PC-9 (cell line): ENCODE measurements around the gene AP2A1. TPM values are rescaled to one million over a fixed set of nuclear protein-coding genes. Genes with fewer than 3 reads are reported as not detected.

Experiments used
- BruUV-seq: library from RNA; stranded (reverse); fragments of 400-500 nt; replicated peaks from 2 replicates; lab custom pipeline; 2021; lab: Mats Ljungman, UMichigan
- CTCF ChIA-PET: fragments of 300-600 bp; sonication (Branson Sonifier 250); formaldehyde crosslinking; loops from one replicate; lab custom pipeline; 2022; ENCODE audit warnings: antibody characterized with exemption; lab: Charles Lee
- POLR2A ChIA-PET: fragments of 300-600 bp; sonication (Branson Sonifier 250); formaldehyde crosslinking; loops from one replicate; lab custom pipeline; 2022; ENCODE audit warnings: antibody characterized with exemption; ENCODE audit not compliant: unreplicated experiment; lab: Charles Lee
- DNase-seq, 2 experiments: peaks; one replicate each; pipeline versions ENCODE4 v3.0.0 to v3.0.0-alpha.2; 2015 to 2022; ENCODE audit warnings: mixed read lengths in 1 of 2
- H2AFZ ChIP-seq: fragments of 200-600 bp; sonication (generic); 2 replicates; pipeline ENCODE4 v1.8.1; 2017; ENCODE audit warnings: antibody characterized with exemption
- H3F3A ChIP-seq: fragments of 200-600 bp; sonication (generic); 2 replicates; pipeline ENCODE4 v1.8.1; 2017; ENCODE audit warnings: antibody characterized with exemption, mild to moderate bottlenecking, low read depth; ENCODE audit not compliant: insufficient read depth
- H3K27ac ChIP-seq: fragments of 200-600 bp; sonication (generic); 2 replicates; pipeline ENCODE4 v1.6.1; 2016; ENCODE audit warnings: mixed run types
- H3K27me3 ChIP-seq: fragments of 200-600 bp; sonication (generic); 2 replicates; pipeline ENCODE4 v1.6.1; 2016; ENCODE audit warnings: low read depth, mixed run types; ENCODE audit not compliant: insufficient read depth
- H3K36me3 ChIP-seq: fragments of 200-600 bp; sonication (generic); 2 replicates; pipeline ENCODE4 v1.6.1; 2016; ENCODE audit warnings: low read depth, mixed run types
- H3K4me1 ChIP-seq: fragments of 200-600 bp; sonication (generic); replicated peaks from 2 replicates; pipeline ENCODE4 v1.6.1; 2016; ENCODE audit warnings: mixed run types; ENCODE audit not compliant: insufficient read depth
- H3K4me2 ChIP-seq: fragments of 200-600 bp; sonication (generic); 2 replicates; pipeline ENCODE4 v1.6.1; 2017; ENCODE audit warnings: mixed run types
- H3K4me3 ChIP-seq: fragments of 200-600 bp; sonication (generic); 2 replicates; pipeline ENCODE4 v1.6.1; 2016; ENCODE audit warnings: mixed run types
- H3K79me2 ChIP-seq: fragments of 200-600 bp; sonication (generic); 2 replicates; pipeline ENCODE4 v1.6.1; 2017; ENCODE audit warnings: low read depth, mixed run types
- H3K9me2 ChIP-seq: fragments of 200-600 bp; sonication (generic); 2 replicates; pipeline ENCODE4 v1.8.1; 2017; ENCODE audit warnings: mild to moderate bottlenecking; ENCODE audit not compliant: insufficient read depth
- H3K9me3 ChIP-seq: fragments of 200-600 bp; sonication (generic); 2 replicates; pipeline ENCODE4 v1.8.1; 2016; ENCODE audit warnings: low read depth; ENCODE audit not compliant: insufficient read depth
- H4K20me1 ChIP-seq: fragments of 200-600 bp; sonication (generic); 2 replicates; pipeline ENCODE4 v1.8.1; 2017; ENCODE audit not compliant: insufficient read depth
- EZH2 ChIP-seq: fragments of 200-600 bp; sonication (generic); IDR thresholded peaks from 2 replicates; pipeline ENCODE4 v1.8.0; 2017; ENCODE audit warnings: antibody characterized with exemption, low read depth
- intact Hi-C: fragments of 100-400 bp; cut with micrococcal nuclease; formaldehyde crosslinking; loops from one replicate; pipeline ENCODE4 v1.10.0; 2022; ENCODE audit not compliant: unreplicated experiment
- total RNA-seq: library from RNA; stranded (reverse); gene quantifications from 2 replicates; pipeline ENCODE4 v1.2.3, GENCODE V29; 2021
- TF ChIP-seq, protein P1 (sequence below): fragments of 200-600 bp; sonication (generic); conservative IDR thresholded peaks from 2 replicates; pipeline ENCODE4 v1.6.1; 2017; ENCODE audit warnings: mixed run types, antibody characterized with exemption, mild to moderate bottlenecking, moderate library complexity

AP2A1 gene
- total RNA-seq, 1 experiment from 2014 or later = 91.8 TPM

DNA sequence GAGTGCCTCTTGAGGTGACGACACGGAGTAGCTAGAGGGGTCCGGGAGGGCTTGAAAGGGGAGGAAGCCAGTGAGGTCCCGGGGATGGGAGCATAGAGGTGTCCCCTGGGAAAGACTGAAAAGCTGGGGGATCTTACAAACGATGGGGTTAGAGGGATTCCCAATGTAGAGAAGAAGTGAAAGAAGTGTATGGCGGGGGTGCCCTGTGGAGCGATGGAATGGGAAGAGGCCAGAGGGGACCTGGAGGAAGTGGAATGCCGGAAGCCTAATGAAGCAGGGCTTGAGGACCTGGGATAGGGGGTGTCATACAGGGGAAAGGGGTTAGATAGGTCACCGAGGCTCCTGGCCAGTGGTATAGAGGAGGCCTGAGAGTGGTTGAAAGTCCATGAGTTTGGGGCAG, 580 bp downstream of the AP2A1 start:
- Histone ChIP-seq H2AFZ (peak overlapping the region; percentile 90), H3K79me2 (peaks cover 30% of the 10 kb centered on the region), H3K4me3 (peak overlapping the region; percentile 96), H3K4me2 (peak overlapping the region; percentile 90), H3F3A (peaks cover 13% of the 10 kb centered on the region), H3K4me1 (peaks cover 17% of the 10 kb centered on the region), H3K27me3 (no peaks in the 10 kb centered on the region), H3K27ac (no peak overlapping the region), H4K20me1 (0 out of 2 replicates have a peak, but pooled peaks cover 5% of the 10 kb centered on the region), H3K9me2 (no peaks in the 10 kb centered on the region), H3K9me3 (no peaks in the 10 kb centered on the region), H3K36me3 (no peaks in the 10 kb centered on the region)
- intact Hi-C loops = loop anchor here (2.0 to 5.0 kb wide), 2 partner anchors 90 to 109 kb away; partner anchors contain the start of genes AKT1S1, PRMT1 and TBC1D17
- no peak for DNase-seq
- ChIA-PET POLR2A (interaction anchor here (0.6 to 1.6 kb wide), 5 partner anchors 26 to 369 kb away, joined by 3 to 16 read pairs (median 7); partner anchors contain the start of genes PTOV1 and RRAS), CTCF (interaction anchor here (1.2 kb wide), 1 partner anchor 46 kb away, joined by 7 read pairs; the partner anchor contains the start of gene FUZ)
- TF ChIP-seq, protein P1, sequence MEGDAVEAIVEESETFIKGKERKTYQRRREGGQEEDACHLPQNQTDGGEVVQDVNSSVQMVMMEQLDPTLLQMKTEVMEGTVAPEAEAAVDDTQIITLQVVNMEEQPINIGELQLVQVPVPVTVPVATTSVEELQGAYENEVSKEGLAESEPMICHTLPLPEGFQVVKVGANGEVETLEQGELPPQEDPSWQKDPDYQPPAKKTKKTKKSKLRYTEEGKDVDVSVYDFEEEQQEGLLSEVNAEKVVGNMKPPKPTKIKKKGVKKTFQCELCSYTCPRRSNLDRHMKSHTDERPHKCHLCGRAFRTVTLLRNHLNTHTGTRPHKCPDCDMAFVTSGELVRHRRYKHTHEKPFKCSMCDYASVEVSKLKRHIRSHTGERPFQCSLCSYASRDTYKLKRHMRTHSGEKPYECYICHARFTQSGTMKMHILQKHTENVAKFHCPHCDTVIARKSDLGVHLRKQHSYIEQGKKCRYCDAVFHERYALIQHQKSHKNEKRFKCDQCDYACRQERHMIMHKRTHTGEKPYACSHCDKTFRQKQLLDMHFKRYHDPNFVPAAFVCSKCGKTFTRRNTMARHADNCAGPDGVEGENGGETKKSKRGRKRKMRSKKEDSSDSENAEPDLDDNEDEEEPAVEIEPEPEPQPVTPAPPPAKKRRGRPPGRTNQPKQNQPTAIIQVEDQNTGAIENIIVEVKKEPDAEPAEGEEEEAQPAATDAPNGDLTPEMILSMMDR = no peak
- TF ChIP-seq EZH2 = no peak
- BruUV-seq = no TSS peak

DNA sequence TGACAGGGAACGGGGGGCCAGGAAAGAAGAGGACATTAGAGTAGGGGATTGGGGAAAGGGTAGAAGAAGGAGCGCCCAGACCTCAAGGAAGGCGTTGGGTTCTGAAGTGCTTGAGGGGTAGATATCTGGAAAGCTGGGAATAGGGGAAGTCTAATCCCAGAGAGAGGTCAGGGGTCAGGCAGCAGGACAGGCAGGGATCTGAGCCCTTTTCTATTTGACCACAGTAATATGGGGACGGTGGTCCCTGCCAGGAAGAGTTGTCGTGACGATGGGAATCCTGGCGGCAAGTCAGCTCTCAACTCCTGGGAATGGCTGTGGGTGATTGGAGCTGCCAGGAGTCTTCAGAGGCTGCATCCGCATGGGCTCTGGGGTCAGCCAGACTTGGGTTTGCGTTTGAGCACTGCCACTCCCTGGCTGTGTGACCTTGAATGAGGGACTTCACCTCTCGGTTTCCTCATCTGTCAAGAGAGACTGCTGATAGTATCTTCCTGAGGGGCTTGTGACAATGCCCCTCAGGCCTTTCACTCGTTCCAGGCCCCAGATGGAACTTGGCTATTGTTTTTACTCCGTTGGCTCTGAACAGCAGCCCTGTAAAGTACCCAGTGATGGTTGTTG, 1.3 kb downstream of the AP2A1 start:
- Histone ChIP-seq H4K20me1 (0 out of 2 replicates have a peak, but pooled peaks cover 7% of the 10 kb centered on the region), H3K27me3 (no peaks in the 10 kb centered on the region), H3K79me2 (peaks cover 30% of the 10 kb centered on the region), H3K36me3 (no peaks in the 10 kb centered on the region), H2AFZ (no peak overlapping the region), H3F3A (peaks cover 13% of the 10 kb centered on the region), H3K9me3 (no peaks in the 10 kb centered on the region), H3K9me2 (no peaks in the 10 kb centered on the region), H3K4me2 (peak overlapping the region; percentile 90), H3K27ac (no peak overlapping the region), H3K4me1 (peaks cover 17% of the 10 kb centered on the region), H3K4me3 (peak overlapping the region; percentile 96)
- intact Hi-C loops = loop anchor here (2.0 to 5.0 kb wide), 2 partner anchors 91 to 109 kb away; partner anchors contain the start of genes AKT1S1, PRMT1 and TBC1D17
- no peak for TF ChIP-seq EZH2
- TF ChIP-seq, protein P1 = no peak
- ChIA-PET CTCF (no interaction called here), POLR2A (interaction anchor here (0.5 kb wide), 1 partner anchor 55 kb away, joined by 3 read pairs; no protein-coding TSS in a partner anchor)
- no peak for DNase-seq
- no TSS peak for BruUV-seq

DNA sequence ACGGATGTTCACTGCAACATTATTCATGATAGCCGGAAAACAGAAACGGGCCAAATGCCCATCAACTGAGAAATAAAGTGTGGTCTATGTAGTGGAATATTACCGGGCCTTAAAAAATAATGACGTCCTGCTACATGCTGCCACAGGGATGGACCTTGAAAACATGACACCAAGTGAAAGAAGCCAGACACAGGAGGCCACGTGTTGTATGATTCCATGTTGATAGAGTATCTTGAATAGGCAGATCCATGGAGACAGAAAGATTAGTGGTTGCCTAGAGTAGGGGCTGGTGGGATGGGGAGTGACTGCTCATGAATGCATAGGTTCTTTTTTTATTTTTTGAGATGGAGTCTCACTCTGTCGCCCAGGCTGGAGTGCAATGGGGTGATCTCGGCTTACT, 3.7 kb downstream of the AP2A1 start:
- Histone ChIP-seq H3F3A (peaks cover 10% of the 10 kb centered on the region), H3K9me2 (no peaks in the 10 kb centered on the region), H2AFZ (no peak overlapping the region), H3K9me3 (no peaks in the 10 kb centered on the region), H3K4me3 (no peak overlapping the region), H3K79me2 (peaks cover 30% of the 10 kb centered on the region), H3K36me3 (no peaks in the 10 kb centered on the region), H3K4me1 (peaks cover 12% of the 10 kb centered on the region), H3K27ac (no peak overlapping the region), H4K20me1 (peaks cover 14% of the 10 kb centered on the region; the same call in 1 of the 2 replicates), H3K4me2 (no peak overlapping the region), H3K27me3 (no peaks in the 10 kb centered on the region)
- ChIA-PET POLR2A (no interaction called here), CTCF (interaction anchor here (0.6 kb wide), 1 partner anchor 85 kb away, joined by 9 read pairs; no protein-coding TSS in a partner anchor)
- intact Hi-C loops = no loop called here
- no TSS peak for BruUV-seq
- TF ChIP-seq, protein P1 = no peak
- no peak for TF ChIP-seq EZH2
- no peak for DNase-seq
